Measurements from ENCODE around the gene BGN. TPM values are rescaled to one million over a fixed set of nuclear protein-coding genes. Genes with fewer than 3 reads are reported as not detected.

BGN gene
- total and polyA plus RNA-seq, 2 donors (not counting 1 experiment from before 2014, with no cell fraction given) = not detected

DNA sequence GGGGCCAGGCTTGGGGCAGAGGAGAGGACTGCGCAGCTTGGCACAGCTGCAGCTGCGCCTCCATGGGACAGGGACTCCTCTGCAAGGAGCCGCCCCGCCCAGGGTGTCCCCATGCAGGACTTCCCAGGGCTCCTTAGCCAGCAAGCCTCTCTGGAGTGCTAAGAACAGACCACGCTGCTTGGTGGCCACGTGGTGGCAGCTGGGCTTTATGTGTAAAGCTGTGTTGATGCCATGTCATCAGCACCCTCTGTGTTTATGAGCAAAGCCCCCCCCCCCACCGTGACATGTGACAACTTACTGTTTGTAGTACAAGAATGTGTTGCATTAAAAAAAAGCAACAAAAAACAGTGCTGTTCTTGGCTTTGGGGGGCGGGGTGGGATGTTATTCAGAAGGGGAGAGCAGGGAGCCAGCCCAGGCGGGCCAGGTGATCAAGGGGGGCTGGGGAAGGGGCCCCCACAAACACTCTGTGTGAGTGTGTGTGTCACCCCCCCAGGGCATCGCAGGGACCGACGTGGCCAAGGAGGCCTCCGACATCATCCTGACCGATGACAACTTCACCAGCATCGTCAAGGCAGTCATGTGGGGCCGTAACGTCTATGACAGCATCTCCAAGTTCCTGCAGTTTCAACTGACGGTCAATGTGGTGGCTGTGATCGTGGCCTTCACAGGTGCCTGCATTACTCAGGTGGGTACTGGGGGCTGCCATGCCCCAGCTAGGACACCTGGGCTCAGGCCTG is 63.0 kb downstream of the BGN start:
- Mint-ChIP-seq H3K9me3 (ENCODE audit: insufficient read depth) (no peaks in the 10 kb centered on the region), H3K4me3 (no peak overlapping the region), H3K27me3 (no peaks in the 10 kb centered on the region), H3K27ac (no peak overlapping the region), H3K4me1 (no peaks in the 10 kb centered on the region)
- ATAC-seq (ENCODE audit: low read depth) (no peak), DNase-seq (no peak)
- ChIA-PET POLR2A (interaction anchor here (0.5 kb wide), 1 partner anchor 9 kb away, joined by 3 read pairs; no protein-coding TSS in a partner anchor), CTCF (interaction anchor here (1.6 to 9.2 kb wide), 2 partner anchors 11 to 107 kb away, joined by 3 to 97 read pairs; no protein-coding TSS in a partner anchor)
- H3K4me1 ChIP-seq (ENCODE audit: control insufficient read depth in 2 of 2, insufficient read depth in 2 of 2, low read length in 2 of 2) = no peaks in the 10 kb centered on the region
- TF ChIP-seq, protein P1, sequence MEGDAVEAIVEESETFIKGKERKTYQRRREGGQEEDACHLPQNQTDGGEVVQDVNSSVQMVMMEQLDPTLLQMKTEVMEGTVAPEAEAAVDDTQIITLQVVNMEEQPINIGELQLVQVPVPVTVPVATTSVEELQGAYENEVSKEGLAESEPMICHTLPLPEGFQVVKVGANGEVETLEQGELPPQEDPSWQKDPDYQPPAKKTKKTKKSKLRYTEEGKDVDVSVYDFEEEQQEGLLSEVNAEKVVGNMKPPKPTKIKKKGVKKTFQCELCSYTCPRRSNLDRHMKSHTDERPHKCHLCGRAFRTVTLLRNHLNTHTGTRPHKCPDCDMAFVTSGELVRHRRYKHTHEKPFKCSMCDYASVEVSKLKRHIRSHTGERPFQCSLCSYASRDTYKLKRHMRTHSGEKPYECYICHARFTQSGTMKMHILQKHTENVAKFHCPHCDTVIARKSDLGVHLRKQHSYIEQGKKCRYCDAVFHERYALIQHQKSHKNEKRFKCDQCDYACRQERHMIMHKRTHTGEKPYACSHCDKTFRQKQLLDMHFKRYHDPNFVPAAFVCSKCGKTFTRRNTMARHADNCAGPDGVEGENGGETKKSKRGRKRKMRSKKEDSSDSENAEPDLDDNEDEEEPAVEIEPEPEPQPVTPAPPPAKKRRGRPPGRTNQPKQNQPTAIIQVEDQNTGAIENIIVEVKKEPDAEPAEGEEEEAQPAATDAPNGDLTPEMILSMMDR (IDR thresholded peaks at IDR 0.05) = no peak
- no peak for TF ChIP-seq EZH2 (IDR thresholded peaks at IDR 0.05; ENCODE audit: borderline replicate concordance, insufficient read depth, low read depth, low read length, poor library complexity, severe bottlenecking)
- no peak overlapping the region for H3K9ac ChIP-seq (ENCODE audit: low read length)
- no peaks in the 10 kb centered on the region for H3K36me3 ChIP-seq (replicated peaks in 1 of 2; ENCODE audit: control extremely low read depth in 1 of 2, control insufficient read depth in 1 of 2, extremely low read depth in 1 of 2, insufficient read depth in 2 of 2, low read length in 1 of 2)
- no peak overlapping the region for H3K4me3 ChIP-seq (ENCODE audit: control extremely low read depth in 1 of 5, extremely low read depth in 1 of 5, insufficient read depth in 1 of 5, low read depth in 2 of 5, low read length in 4 of 5)
- intact Hi-C loops (cut with micrococcal nuclease) = no loop called here
- no peaks in the 10 kb centered on the region for H3K79me2 ChIP-seq (ENCODE audit: control insufficient read depth, insufficient read depth, low read length)
- no peak overlapping the region for H2AFZ ChIP-seq (ENCODE audit: insufficient read depth, low read depth, low read length, poor library complexity, severe bottlenecking)
- no peaks in the 10 kb centered on the region for H4K20me1 ChIP-seq (ENCODE audit: control insufficient read depth, insufficient read depth, low read length, poor library complexity, severe bottlenecking)
- no peaks in the 10 kb centered on the region for H3K9me3 ChIP-seq (ENCODE audit: control extremely low read depth in 1 of 3, control insufficient read depth in 2 of 3, insufficient read depth in 1 of 3, low read length in 2 of 3)
- no peaks in the 10 kb centered on the region for H3K27me3 ChIP-seq (replicated peaks in 1 of 4; ENCODE audit: control extremely low read depth in 1 of 4, control insufficient read depth in 3 of 4, insufficient read depth in 4 of 4, low read length in 3 of 4)
- no peak overlapping the region for H3K4me2 ChIP-seq (replicated peaks; ENCODE audit: low read depth, low read length, poor library complexity, severe bottlenecking)
- no peak overlapping the region for H3K27ac ChIP-seq (ENCODE audit: low read length in 2 of 2)
- 92% methylated on average over 10 of the region's 19 CpGs for WGBS (ENCODE audit: insufficient coverage)

Other genes starting within 250 kb of the BGN start
- not detected in 2 replicates for gene PNMA6F, start 173.2 kb upstream of the BGN start, total RNA-seq
- not detected in 2 replicates for gene PNMA6F, start 173.2 kb upstream of the BGN start, polyA plus RNA-seq
- 17.6 and 17.9 TPM in 2 replicates for gene ZNF275, start 160.8 kb upstream of the BGN start, total RNA-seq
- gene ZNF275, start 160.8 kb upstream of the BGN start, polyA plus RNA-seq = 8.8 and 16.4 TPM in 2 replicates
- gene PNMA6E, start 93.6 kb upstream of the BGN start, total RNA-seq = not detected in 2 replicates
- gene PNMA6E, start 93.6 kb upstream of the BGN start, polyA plus RNA-seq = not detected in 2 replicates
- 1.6 and 2.5 TPM in 2 replicates for gene ZFP92, start 83.5 kb upstream of the BGN start, total RNA-seq
- gene ZFP92, start 83.5 kb upstream of the BGN start, polyA plus RNA-seq = 0.17 and 0.24 TPM in 2 replicates
- 3.3 and 3.4 TPM in 2 replicates for gene TREX2, start 48.9 kb upstream of the BGN start, total RNA-seq
- 3.8 and 5.2 TPM in 2 replicates for gene TREX2, start 48.9 kb upstream of the BGN start, polyA plus RNA-seq
- gene HAUS7, start 24.4 kb upstream of the BGN start, total RNA-seq = 26.9 and 28.5 TPM in 2 replicates
- gene HAUS7, start 24.4 kb upstream of the BGN start, polyA plus RNA-seq = 25.2 and 32.1 TPM in 2 replicates
- gene ATP2B3, start 22.7 kb downstream of the BGN start, total RNA-seq = not detected in 2 replicates
- gene ATP2B3, start 22.7 kb downstream of the BGN start, polyA plus RNA-seq = not detected in 2 replicates
- 29.6 and 31.8 TPM in 2 replicates for gene CCNQ, start 104.2 kb downstream of the BGN start, total RNA-seq
- 40.8 and 66.0 TPM in 2 replicates for gene CCNQ, start 104.2 kb downstream of the BGN start, polyA plus RNA-seq
- gene DUSP9, start 152.2 kb downstream of the BGN start, total RNA-seq = not detected in 2 replicates
- gene DUSP9, start 152.2 kb downstream of the BGN start, polyA plus RNA-seq = not detected in 2 replicates
- 0.99 TPM in 1 of 2 replicates, not detected in the other for gene PNCK, start 178.8 kb downstream of the BGN start, total RNA-seq
- 0.23 TPM in 1 of 2 replicates, not detected in the other for gene PNCK, start 178.8 kb downstream of the BGN start, polyA plus RNA-seq
- 1.8 and 2.9 TPM in 2 replicates for gene SLC6A8, start 192.9 kb downstream of the BGN start, total RNA-seq
- 0.49 and 1.3 TPM in 2 replicates for gene SLC6A8, start 192.9 kb downstream of the BGN start, polyA plus RNA-seq
- 112 and 117 TPM in 2 replicates for gene BCAP31, start 229.4 kb downstream of the BGN start, total RNA-seq
- gene BCAP31, start 229.4 kb downstream of the BGN start, polyA plus RNA-seq = 59.5 and 78.0 TPM in 2 replicates
- 9.7 and 10.9 TPM in 2 replicates for gene ABCD1, start 229.9 kb downstream of the BGN start, total RNA-seq
- gene ABCD1, start 229.9 kb downstream of the BGN start, polyA plus RNA-seq = 12.2 and 14.5 TPM in 2 replicates